Muscle layer of colon (tissue), 2 donors: Measurements from ENCODE around the gene ARFRP1.
A peak's percentile ranks its signal among the peaks of the same experiment; 100 is the strongest.
"Not testable (repeated sequence)": the region's sequence is repeated elsewhere in the genome, so short reads cannot be mapped to it uniquely, and the experiment has no call there.

ENCODE experiments used
- H3K27ac ChIP-seq: one replicate; pipeline ENCODE4 v1.7.0; 2013; ENCODE audit warnings: low read depth, mild to moderate bottlenecking, low read length, moderate library complexity
- H3K27me3 ChIP-seq, 2 donors: one replicate each; pipeline ENCODE4 v1.7.0; 2013; ENCODE audit warnings: low read length in 2 of 2, mild to moderate bottlenecking in 2 of 2; ENCODE audit not compliant: insufficient read depth in 2 of 2, control insufficient read depth in 1 of 2
- H3K36me3 ChIP-seq: one replicate; pipeline ENCODE4 v1.7.0; 2013; ENCODE audit warnings: mild to moderate bottlenecking, low read length; ENCODE audit not compliant: insufficient read depth
- H3K4me1 ChIP-seq: one replicate; pipeline ENCODE4 v1.7.0; 2013; ENCODE audit warnings: mild to moderate bottlenecking, low read length; ENCODE audit not compliant: insufficient read depth
- H3K4me3 ChIP-seq, 2 donors: one replicate each; pipeline ENCODE4 v1.7.0; 2013; ENCODE audit warnings: low read length in 2 of 2, low read depth in 1 of 2, mild to moderate bottlenecking in 1 of 2, moderate library complexity in 1 of 2
- H3K9ac ChIP-seq: one replicate; pipeline ENCODE4 v1.7.0; 2013; ENCODE audit warnings: low read length
- H3K9me3 ChIP-seq: one replicate; pipeline ENCODE4 v1.7.0; 2013; ENCODE audit warnings: mild to moderate bottlenecking, low read length
- donor health status: abdominal sarcoma.
- donor health status: Adenocarcinoma of cecum.

The ARFRP1 gene

GRCh38 chr20:63665708-63666107 is 42.1 kb downstream of the ARFRP1 start:
- Histone ChIP-seq H3K27me3 (no peaks in the 10 kb centered on the region), H3K36me3 (peaks cover 43% of the 10 kb centered on the region), H3K4me3 (no peak overlapping the region), H3K27ac (no peak overlapping the region), H3K4me1 (no peaks in the 10 kb centered on the region), H3K9me3 (no peaks in the 10 kb centered on the region), H3K9ac (no peak overlapping the region)

- H3K27ac ChIP-seq, result no peak overlapping the region
- no peaks in the 10 kb centered on the region for H3K9me3 ChIP-seq
- H3K36me3 ChIP-seq, result peaks cover 43% of the 10 kb centered on the region
- H3K27me3 ChIP-seq, result no peaks in the 10 kb centered on the region
- H3K4me1 ChIP-seq, result no peaks in the 10 kb centered on the region
- no peak overlapping the region for H3K9ac ChIP-seq
- H3K4me3 ChIP-seq, result no peak overlapping the region
Measured at GRCh38 chr20:63664861-63665594, 42.7 kb downstream of the ARFRP1 start.

DNA sequence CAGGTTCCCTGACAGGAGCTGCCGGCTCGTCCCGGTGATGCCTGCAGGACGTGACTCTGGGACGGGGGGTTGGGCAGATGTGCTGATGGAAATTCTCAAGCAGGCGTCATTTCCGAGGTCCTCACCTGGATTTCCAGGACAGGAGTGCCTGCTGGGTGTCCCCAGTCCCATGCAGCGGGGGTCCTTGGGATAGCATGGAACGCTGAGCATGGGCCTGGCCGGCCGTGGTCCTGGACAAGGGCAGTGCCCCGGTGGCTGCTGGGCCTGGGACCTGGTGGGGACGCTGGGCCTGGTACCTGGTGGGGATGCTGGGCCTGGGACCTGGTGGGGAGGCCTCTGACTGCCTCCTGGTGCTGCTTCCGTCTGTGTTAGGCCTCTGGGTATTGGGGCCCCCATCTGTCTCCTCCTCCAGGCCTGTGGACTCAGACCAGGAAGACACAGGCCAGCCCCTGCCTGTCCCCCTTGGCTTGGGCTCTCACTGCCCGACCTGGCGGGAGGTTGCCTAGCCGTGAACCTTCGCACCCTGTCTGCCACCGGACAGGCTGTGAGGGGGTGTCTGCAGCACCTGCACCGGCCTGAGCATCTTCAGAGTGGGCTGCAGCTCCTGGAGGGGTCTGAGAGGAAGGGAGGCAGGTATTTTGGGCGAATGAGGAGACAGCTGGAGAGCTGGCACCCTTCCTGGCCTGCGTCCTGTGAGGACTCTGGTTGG is 43.5 kb downstream of the ARFRP1 start:
- Histone ChIP-seq H3K27ac (no peak overlapping the region), H3K36me3 (peaks cover 43% of the 10 kb centered on the region), H3K9me3 (no peaks in the 10 kb centered on the region), H3K9ac (no peak overlapping the region), H3K27me3 (no peaks in the 10 kb centered on the region), H3K4me1 (peaks cover 4% of the 10 kb centered on the region), H3K4me3 (no peak overlapping the region)

DNA sequence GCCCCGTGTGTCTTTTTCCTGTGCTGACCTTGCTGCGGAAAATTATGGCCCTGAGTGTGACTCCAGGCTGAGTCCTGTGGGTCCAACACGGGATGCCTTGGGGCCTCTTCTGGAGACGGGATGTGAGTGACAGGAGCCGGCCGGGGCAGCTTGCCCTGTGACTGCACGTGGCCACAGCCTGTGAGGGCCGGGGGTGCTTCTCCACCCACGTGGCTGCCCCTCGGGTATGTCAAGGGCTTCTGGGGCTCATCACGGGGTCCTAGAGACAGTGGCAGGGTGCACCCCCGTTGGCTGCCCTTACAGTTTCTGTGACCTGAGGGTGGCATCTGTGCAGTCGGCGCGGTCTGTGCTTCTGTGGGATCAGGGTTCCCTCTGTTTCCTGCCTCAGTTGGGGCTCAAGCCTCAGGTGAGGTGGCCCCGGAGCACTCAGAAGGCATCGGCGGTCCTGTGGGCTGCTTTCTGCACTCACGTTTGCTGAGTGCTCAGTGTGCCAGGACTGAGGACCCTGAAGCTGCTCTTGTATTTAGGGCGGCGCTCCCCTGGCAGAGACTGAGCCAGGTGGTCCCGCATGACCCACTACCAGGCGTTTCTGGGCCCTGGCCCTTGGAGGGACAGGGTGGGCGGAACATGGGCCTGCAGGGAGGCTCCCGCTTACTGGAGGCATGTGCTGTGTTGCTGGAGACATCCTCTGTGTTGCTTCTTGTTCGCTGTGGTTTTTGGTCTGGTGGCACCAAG is 44.3 kb downstream of the ARFRP1 start:
- no peak overlapping the region for H3K9ac ChIP-seq
- peaks cover 37% of the 10 kb centered on the region for H3K36me3 ChIP-seq
- H3K4me3 ChIP-seq, result no peak overlapping the region
- peaks cover 11% of the 10 kb centered on the region for H3K4me1 ChIP-seq
- H3K27me3 ChIP-seq, result no peaks in the 10 kb centered on the region
- H3K27ac ChIP-seq, result no peak overlapping the region
- no peaks in the 10 kb centered on the region for H3K9me3 ChIP-seq

- Histone ChIP-seq H3K9me3 (no peaks in the 10 kb centered on the region), H3K27ac (no peak overlapping the region), H3K36me3 (peaks cover 31% of the 10 kb centered on the region), H3K9ac (no peak overlapping the region), H3K4me3 (no peak overlapping the region), H3K4me1 (peaks cover 11% of the 10 kb centered on the region), H3K27me3 (no peaks in the 10 kb centered on the region)
Measured at GRCh38 chr20:63662813-63663189, 45.0 kb downstream of the ARFRP1 start.

- no peak overlapping the region for H3K9ac ChIP-seq
- no peak overlapping the region for H3K27ac ChIP-seq
- no peaks in the 10 kb centered on the region for H3K9me3 ChIP-seq
- no peak overlapping the region for H3K4me3 ChIP-seq
- H3K4me1 ChIP-seq, result peaks cover 18% of the 10 kb centered on the region
- H3K27me3 ChIP-seq, result no peaks in the 10 kb centered on the region
- peaks cover 27% of the 10 kb centered on the region for H3K36me3 ChIP-seq
Measured at GRCh38 chr20:63661959-63662812, 45.6 kb downstream of the ARFRP1 start.

GRCh38 chr20:63661108-63661507 is 46.7 kb downstream of the ARFRP1 start:
- no peak overlapping the region for H3K9ac ChIP-seq
- no peaks in the 10 kb centered on the region for H3K27me3 ChIP-seq
- peaks cover 22% of the 10 kb centered on the region for H3K4me1 ChIP-seq
- no peaks in the 10 kb centered on the region for H3K9me3 ChIP-seq
- H3K36me3 ChIP-seq, result peaks cover 24% of the 10 kb centered on the region
- no peak overlapping the region for H3K4me3 ChIP-seq
- no peak overlapping the region for H3K27ac ChIP-seq

GRCh38 chr20:63660622-63661021 is 47.2 kb downstream of the ARFRP1 start:
- no peak overlapping the region for H3K27ac ChIP-seq

GRCh38 chr20:63660174-63660573 is 47.6 kb downstream of the ARFRP1 start:
- H3K27ac ChIP-seq, H3K9me3 ChIP-seq, H3K27me3 ChIP-seq, H3K4me3 ChIP-seq, H3K9ac ChIP-seq: not testable (repeated sequence)
- Histone ChIP-seq H3K36me3 (peaks cover 24% of the 10 kb centered on the region), H3K4me1 (peaks cover 22% of the 10 kb centered on the region)

More at GRCh38 chr20:63660622-63661021, 47.2 kb downstream of the ARFRP1 start:
- Histone ChIP-seq H3K4me1 (peaks cover 22% of the 10 kb centered on the region), H3K27me3 (no peaks in the 10 kb centered on the region), H3K9me3 (no peaks in the 10 kb centered on the region), H3K4me3 (no peak overlapping the region), H3K36me3 (peaks cover 24% of the 10 kb centered on the region), H3K9ac (no peak overlapping the region)

DNA sequence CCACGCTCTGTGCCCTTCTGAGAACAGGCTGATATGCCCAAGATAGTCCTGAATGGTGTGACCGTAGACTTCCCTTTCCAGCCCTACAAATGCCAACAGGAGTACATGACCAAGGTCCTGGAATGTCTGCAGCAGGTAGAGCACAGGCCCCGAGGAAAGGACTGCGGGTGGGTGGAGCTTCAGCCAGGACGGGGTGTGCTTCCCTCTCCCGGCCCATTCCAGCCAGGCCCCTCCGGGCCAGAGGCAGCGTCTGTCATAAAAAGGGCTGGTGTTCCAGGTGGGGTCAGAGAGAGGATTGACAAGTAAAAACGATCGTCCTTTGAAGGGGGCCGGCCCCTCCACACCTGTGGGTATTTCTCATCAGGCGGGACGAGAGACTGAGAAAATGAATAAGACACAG is 48.4 kb downstream of the ARFRP1 start:
- H3K27ac ChIP-seq, result peak overlapping the region; percentile 10
- H3K9ac ChIP-seq, result peak overlapping the region; percentile 65
- no peaks in the 10 kb centered on the region for H3K9me3 ChIP-seq

GRCh38 chr20:63658749-63659187 is 49.0 kb downstream of the ARFRP1 start:
- Histone ChIP-seq H3K4me1 (peaks cover 29% of the 10 kb centered on the region), H3K4me3 (peak overlapping the region; percentile 77 to 97), H3K27ac (peak overlapping the region; percentile 92), H3K27me3 (no peaks in the 10 kb centered on the region), H3K9ac (peak overlapping the region; percentile 65), H3K9me3 (no peaks in the 10 kb centered on the region), H3K36me3 (peaks cover 24% of the 10 kb centered on the region)

More for the DNA sequence above, 48.4 kb downstream of the ARFRP1 start:
- Histone ChIP-seq H3K36me3 (peaks cover 24% of the 10 kb centered on the region), H3K4me1 (peaks cover 23% of the 10 kb centered on the region), H3K27me3 (no peaks in the 10 kb centered on the region), H3K4me3 (peak overlapping the region; percentile 77 to 97)
